Neuronal stem cell (in vitro differentiated cells): Measurements from ENCODE around the gene COL6A1.
A peak's percentile ranks its signal among the peaks of the same experiment; 100 is the strongest.

Experiments used
- DNase-seq: peaks from one replicate; pipeline ENCODE4 v3.0.0-alpha.2; 2013; ENCODE audit warnings: low spot score
- H2AFZ ChIP-seq: one replicate; pipeline ENCODE4 v1.6.1; 2013; ENCODE audit warnings: mild to moderate bottlenecking, low read length, inconsistent platforms
- H2AK5ac ChIP-seq: 2 replicates; pipeline ENCODE4 v1.6.1; 2013; ENCODE audit warnings: low read depth, mild to moderate bottlenecking, inconsistent platforms, low read length, moderate library complexity, mixed read lengths
- H2BK120ac ChIP-seq: 2 replicates; pipeline ENCODE4 v1.6.1; 2013; ENCODE audit warnings: low read depth, mild to moderate bottlenecking, inconsistent platforms, low read length, moderate library complexity, mixed read lengths
- H2BK12ac ChIP-seq: one replicate; pipeline ENCODE4 v1.6.1; 2013; ENCODE audit warnings: low read length, inconsistent platforms
- H2BK15ac ChIP-seq: 2 replicates; pipeline ENCODE4 v1.6.1; 2013; ENCODE audit warnings: mild to moderate bottlenecking, low read length, inconsistent platforms, mixed read lengths
- H2BK5ac ChIP-seq: one replicate; pipeline ENCODE4 v1.6.1; 2013; ENCODE audit warnings: inconsistent platforms, mild to moderate bottlenecking, low read length, moderate library complexity
- H3K14ac ChIP-seq: one replicate; pipeline ENCODE4 v1.6.1; 2013; ENCODE audit warnings: low read length, inconsistent platforms
- H3K18ac ChIP-seq: 2 replicates; pipeline ENCODE4 v1.6.1; 2013; ENCODE audit warnings: low read length, inconsistent platforms
- H3K23ac ChIP-seq: 2 replicates; pipeline ENCODE4 v1.6.1; 2013; ENCODE audit warnings: low read depth, mild to moderate bottlenecking, mixed read lengths, low read length, inconsistent platforms; ENCODE audit not compliant: poor library complexity
- H3K27ac ChIP-seq: replicated peaks from 3 replicates; pipeline ENCODE4 v1.5.1; 2013; ENCODE audit warnings: low read length, inconsistent platforms
- H3K27me3 ChIP-seq, 3 experiments: 2 replicates each; pipeline ENCODE4 v1.6.1; 2013; ENCODE audit warnings: low read length in 3 of 3, mild to moderate bottlenecking in 2 of 3, inconsistent platforms in 1 of 3, low read depth in 1 of 3, mixed read lengths in 1 of 3, moderate library complexity in 1 of 3; ENCODE audit not compliant: control insufficient read depth in 3 of 3, insufficient read depth in 3 of 3
- H3K36me3 ChIP-seq, 2 donors: replicated peaks in 1 of 2; 2 replicates each; pipeline ENCODE4 v1.6.1; 2013; ENCODE audit warnings: low read length in 2 of 2; ENCODE audit not compliant: control insufficient read depth in 2 of 2, insufficient read depth in 2 of 2
- H3K4ac ChIP-seq: 2 replicates; pipeline ENCODE4 v1.6.1; 2013; ENCODE audit warnings: inconsistent platforms, mild to moderate bottlenecking, low read length, moderate library complexity
- H3K4me1 ChIP-seq, 2 donors: 1 replicate in 1 of 2; 2 replicates in 1 of 2; pipeline ENCODE4 v1.6.1; 2013; ENCODE audit warnings: low read length in 2 of 2, low read depth in 1 of 2; ENCODE audit not compliant: control insufficient read depth in 2 of 2, insufficient read depth in 1 of 2
- H3K4me2 ChIP-seq: one replicate; pipeline ENCODE4 v1.6.1; 2013; ENCODE audit warnings: mild to moderate bottlenecking, low read length, inconsistent platforms; ENCODE audit not compliant: insufficient read depth, poor library complexity, severe bottlenecking
- H3K4me3 ChIP-seq, 2 donors: 2 replicates each; pipeline ENCODE4 v1.5.1; 2013; ENCODE audit warnings: low read length in 2 of 2, mild to moderate bottlenecking in 2 of 2, inconsistent platforms in 1 of 2, moderate library complexity in 1 of 2
- H3K79me1 ChIP-seq: one replicate; pipeline ENCODE4 v1.6.1; 2013; ENCODE audit warnings: low read depth, mild to moderate bottlenecking, inconsistent platforms, low read length, moderate library complexity
- H3K9ac ChIP-seq: one replicate; pipeline ENCODE4 v1.6.1; 2013; ENCODE audit warnings: mild to moderate bottlenecking, low read depth, low read length, inconsistent platforms; ENCODE audit not compliant: poor library complexity
- H3K9me3 ChIP-seq, 2 donors: replicated peaks in 1 of 2; 2 replicates each; pipeline versions ENCODE3 to v1.6.1; 2013; ENCODE audit warnings: low read length in 2 of 2, mild to moderate bottlenecking in 2 of 2, inconsistent platforms in 1 of 2, low read depth in 1 of 2, mixed read lengths in 1 of 2, moderate library complexity in 1 of 2; ENCODE audit not compliant: control insufficient read depth in 2 of 2, insufficient read depth in 1 of 2
- H4K8ac ChIP-seq: one replicate; pipeline ENCODE4 v1.6.1; 2013; ENCODE audit warnings: low read depth, mild to moderate bottlenecking, inconsistent platforms, low read length, moderate library complexity
- H4K91ac ChIP-seq: one replicate; pipeline ENCODE4 v1.6.1; 2013; ENCODE audit warnings: low read length, low read depth, mild to moderate bottlenecking, inconsistent platforms; ENCODE audit not compliant: poor library complexity
- WGBS, 2 donors: extraction: QIAGEN DNeasy Blood & Tissue Kit; methylation state at CpG; one replicate each; pipeline ENCODE4 v1.1.7; 2013; ENCODE audit warnings: missing lambda C conversion rate in 2 of 2, mixed read lengths in 1 of 2; ENCODE audit not compliant: insufficient read length in 2 of 2, insufficient replicate concordance in 1 of 2; ENCODE audit errors: extremely low coverage in 2 of 2; 5-methylcytosine and 5-hydroxymethylcytosine counted together

COL6A1 gene

GRCh38 chr21:46000731-46001641 is 19.4 kb downstream of the COL6A1 start:
- Histone ChIP-seq H2BK120ac (no peak overlapping the region), H2BK5ac (no peak overlapping the region), H3K27ac (no peak overlapping the region), H3K4me2 (no peak overlapping the region), H2BK15ac (no peak overlapping the region), H3K36me3 (peaks cover 0 to 13% of the 10 kb centered on the region in 2 donors), H2AFZ (no peak overlapping the region), H2BK12ac (no peak overlapping the region), H4K91ac (no peak overlapping the region), H3K4me3 (no peak overlapping the region), H3K27me3 (no peaks in the 10 kb centered on the region), H3K79me1 (peaks cover 1% of the 10 kb centered on the region), H3K18ac (no peak overlapping the region), H3K9me3 (no peaks in the 10 kb centered on the region), H3K4ac (no peak overlapping the region), H3K9ac (peak overlapping the region; percentile 60), H2AK5ac (no peak overlapping the region), H3K14ac (no peak overlapping the region), H3K23ac (peak overlapping the region; percentile 89), H3K4me1 (no peaks in the 10 kb centered on the region), H4K8ac (no peak overlapping the region)
- DNase-seq, result no peak
- no CpG with 5 or more reads among the region's 44 CpGs for WGBS, 2 donors

GRCh38 chr21:46001821-46002681 is 20.5 kb downstream of the COL6A1 start:
- H2BK12ac ChIP-seq, result no peak overlapping the region
- no peak overlapping the region for H3K4me3 ChIP-seq
- DNase-seq, result no peak
- no peak overlapping the region for H2AK5ac ChIP-seq
- H4K8ac ChIP-seq, result no peak overlapping the region
- H2AFZ ChIP-seq, result no peak overlapping the region
- no peak overlapping the region for H4K91ac ChIP-seq
- H3K9me3 ChIP-seq, result no peaks in the 10 kb centered on the region
- no peak overlapping the region for H3K14ac ChIP-seq
- H3K9ac ChIP-seq, result no peak overlapping the region
- H2BK120ac ChIP-seq, result no peak overlapping the region
- H3K36me3 ChIP-seq, result peaks cover 0 to 13% of the 10 kb centered on the region in 2 donors
- H3K4ac ChIP-seq, result no peak overlapping the region
- no peak overlapping the region for H3K18ac ChIP-seq
- no peaks in the 10 kb centered on the region for H3K27me3 ChIP-seq
- no peak overlapping the region for H2BK5ac ChIP-seq
- peaks cover 1% of the 10 kb centered on the region for H3K79me1 ChIP-seq
- no peaks in the 10 kb centered on the region for H3K4me1 ChIP-seq
- no peak overlapping the region for H3K27ac ChIP-seq
- peak overlapping the region; percentile 89 for H3K23ac ChIP-seq
- H3K4me2 ChIP-seq, result no peak overlapping the region
- WGBS, 2 donors, result no CpG with 5 or more reads among the region's 51 CpGs
- no peak overlapping the region for H2BK15ac ChIP-seq

- Histone ChIP-seq H2AFZ (no peak overlapping the region), H3K27ac (no peak overlapping the region), H3K79me1 (peaks cover 1% of the 10 kb centered on the region), H3K23ac (peak overlapping the region; percentile 98), H3K4me1 (no peaks in the 10 kb centered on the region), H3K36me3 (peaks cover 0 to 13% of the 10 kb centered on the region in 2 donors), H2BK12ac (no peak overlapping the region), H4K91ac (no peak overlapping the region), H2BK120ac (no peak overlapping the region), H2BK15ac (no peak overlapping the region), H3K18ac (no peak overlapping the region), H3K4me2 (no peak overlapping the region), H3K4ac (no peak overlapping the region), H2AK5ac (no peak overlapping the region), H3K9me3 (no peaks in the 10 kb centered on the region), H3K4me3 (no peak overlapping the region), H3K14ac (no peak overlapping the region), H4K8ac (no peak overlapping the region), H2BK5ac (no peak overlapping the region), H3K9ac (no peak overlapping the region), H3K27me3 (no peaks in the 10 kb centered on the region)
- DNase-seq, result no peak
- WGBS, 2 donors, result no CpG with 5 or more reads among the region's 54 CpGs
Measured at GRCh38 chr21:46002841-46003574, 21.4 kb downstream of the COL6A1 start.
